ENCODE data around the gene NFATC1.

The NFATC1 gene

GRCh38 chr18:79486356-79487182 is 90.8 kb downstream of the NFATC1 start:
- TF ChIP-seq CTCF (IDR thresholded peaks at IDR 0.05; ENCODE audit: insufficient read depth, low read length, missing control alignments), result no peak
- no peak for DNase-seq (ENCODE audit: low read depth, low spot score)
- no peak overlapping the region for H3K4me3 ChIP-seq (ENCODE audit: low read depth, low read length)
- ChIA-PET CTCF (interaction anchor here (0.6 to 0.7 kb wide), 2 partner anchors 13 to 107 kb away, joined by 3 read pairs; no protein-coding TSS in a partner anchor), POLR2A (interaction anchor here (1.4 kb wide), 1 partner anchor 20 kb away, joined by 6 read pairs; no protein-coding TSS in a partner anchor)

GRCh38 chr18:79487183-79487800 is 91.6 kb downstream of the NFATC1 start:
- ChIA-PET CTCF (no interaction called here), POLR2A (no interaction called here)
- no peak overlapping the region for H3K4me3 ChIP-seq (ENCODE audit: low read depth, low read length)
- no peak for DNase-seq (ENCODE audit: low read depth, low spot score)
- no peak for TF ChIP-seq CTCF (IDR thresholded peaks at IDR 0.05; ENCODE audit: insufficient read depth, low read length, missing control alignments)

GRCh38 chr18:79487801-79488201 is 92.1 kb downstream of the NFATC1 start:
- H3K4me3 ChIP-seq (ENCODE audit: low read depth, low read length), result no peak overlapping the region
- POLR2A ChIA-PET, result no interaction called here
- CTCF ChIA-PET, result no interaction called here
- no peak for DNase-seq (ENCODE audit: low read depth, low spot score)
- no peak for TF ChIP-seq CTCF (IDR thresholded peaks at IDR 0.05; ENCODE audit: insufficient read depth, low read length, missing control alignments)

GRCh38 chr18:79488311-79489050 is 92.8 kb downstream of the NFATC1 start:
- DNase-seq (ENCODE audit: low read depth, low spot score), result no peak
- ChIA-PET CTCF (no interaction called here), POLR2A (no interaction called here)
- no peak overlapping the region for H3K4me3 ChIP-seq (ENCODE audit: low read depth, low read length)
- no peak for TF ChIP-seq CTCF (IDR thresholded peaks at IDR 0.05; ENCODE audit: insufficient read depth, low read length, missing control alignments)

- TF ChIP-seq CTCF (IDR thresholded peaks at IDR 0.05; ENCODE audit: insufficient read depth, low read length, missing control alignments), result no peak
- CTCF ChIA-PET, result no interaction called here
Measured at GRCh38 chr18:79489051-79489898, 93.5 kb downstream of the NFATC1 start.

More at GRCh38 chr18:79489051-79489898, 93.5 kb downstream of the NFATC1 start:
- POLR2A ChIA-PET, result no interaction called here
- H3K4me3 ChIP-seq (ENCODE audit: low read depth, low read length), result no peak overlapping the region
- no peak for DNase-seq (ENCODE audit: low read depth, low spot score)

Measured in AG04449 (cell line).